ENCODE results near the gene HYAL3. TPM values are rescaled to one million over a fixed set of nuclear protein-coding genes. Genes with fewer than 3 reads are reported as not detected.

The HYAL3 gene, protein sequence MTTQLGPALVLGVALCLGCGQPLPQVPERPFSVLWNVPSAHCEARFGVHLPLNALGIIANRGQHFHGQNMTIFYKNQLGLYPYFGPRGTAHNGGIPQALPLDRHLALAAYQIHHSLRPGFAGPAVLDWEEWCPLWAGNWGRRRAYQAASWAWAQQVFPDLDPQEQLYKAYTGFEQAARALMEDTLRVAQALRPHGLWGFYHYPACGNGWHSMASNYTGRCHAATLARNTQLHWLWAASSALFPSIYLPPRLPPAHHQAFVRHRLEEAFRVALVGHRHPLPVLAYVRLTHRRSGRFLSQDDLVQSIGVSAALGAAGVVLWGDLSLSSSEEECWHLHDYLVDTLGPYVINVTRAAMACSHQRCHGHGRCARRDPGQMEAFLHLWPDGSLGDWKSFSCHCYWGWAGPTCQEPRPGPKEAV
- 1 to 10 TPM in 1 of 2 donors, under 1 TPM in 1; 0.74 to 3.5 TPM for total RNA-seq

DNA sequence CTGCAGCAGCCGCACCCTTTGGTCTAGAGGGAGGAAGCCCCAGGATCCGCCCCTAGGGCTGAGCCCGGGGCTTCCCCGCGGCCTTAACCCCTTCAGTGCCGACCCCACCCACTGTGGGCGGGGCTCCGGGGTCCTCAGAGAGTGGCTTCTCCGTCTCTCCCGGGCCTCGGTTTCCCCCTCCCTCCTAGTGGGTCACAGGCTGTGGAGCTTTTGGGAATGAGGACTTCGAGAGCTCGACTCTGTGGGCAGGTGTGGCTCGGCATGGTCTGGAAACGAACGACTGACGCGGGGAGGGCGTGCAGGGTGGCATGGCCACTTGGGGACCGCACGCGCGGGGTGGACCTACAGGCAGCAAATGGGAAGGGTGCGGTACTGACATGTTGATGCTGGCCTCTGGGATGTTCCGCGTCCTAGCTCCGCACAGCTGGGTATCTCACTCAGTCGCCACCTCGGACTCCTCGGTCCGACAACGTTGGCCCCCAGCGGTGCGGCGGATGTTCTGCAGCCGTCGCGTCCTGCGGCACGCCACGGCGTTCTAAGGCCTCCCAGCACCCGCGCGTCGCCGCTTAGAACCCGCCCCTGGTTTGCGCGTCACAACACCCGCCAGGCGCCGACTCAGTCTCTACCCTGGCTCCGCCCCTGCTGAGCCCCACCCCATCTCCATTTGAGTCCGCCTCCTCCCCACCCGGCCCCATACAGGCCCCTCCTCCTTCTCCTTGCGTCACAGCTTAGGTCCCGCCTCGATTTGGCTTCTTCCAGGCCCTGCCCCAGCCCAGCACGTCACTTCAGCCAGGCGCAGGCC lies at the start of gene HYAL3, which contains the start of gene NAA80:
Gene HYAL3 (minus strand): TSS at position 570 of the 802 bp plus-strand sequence. CDS start 3,803 bp downstream, outside the sequence.
Gene NAA80 (minus strand): TSS at position 570 of the 802 bp plus-strand sequence. CDS start 1,942 bp downstream, outside the sequence.
- Histone ChIP-seq H3K4me1 (peaks cover 0 to 50% of the 10 kb centered on the region in 2 donors), H3K27me3 (no peaks in the 10 kb centered on the region), H3K4me3 (peak within 1 kb of the TSS; percentile 39 to 65), H3K27ac (peak within 1 kb of the TSS; percentile 89 to 90), H3K36me3 (no peaks in the 10 kb centered on the region), H3K9me3 (no peaks in the 10 kb centered on the region)
- TF ChIP-seq, protein P1, sequence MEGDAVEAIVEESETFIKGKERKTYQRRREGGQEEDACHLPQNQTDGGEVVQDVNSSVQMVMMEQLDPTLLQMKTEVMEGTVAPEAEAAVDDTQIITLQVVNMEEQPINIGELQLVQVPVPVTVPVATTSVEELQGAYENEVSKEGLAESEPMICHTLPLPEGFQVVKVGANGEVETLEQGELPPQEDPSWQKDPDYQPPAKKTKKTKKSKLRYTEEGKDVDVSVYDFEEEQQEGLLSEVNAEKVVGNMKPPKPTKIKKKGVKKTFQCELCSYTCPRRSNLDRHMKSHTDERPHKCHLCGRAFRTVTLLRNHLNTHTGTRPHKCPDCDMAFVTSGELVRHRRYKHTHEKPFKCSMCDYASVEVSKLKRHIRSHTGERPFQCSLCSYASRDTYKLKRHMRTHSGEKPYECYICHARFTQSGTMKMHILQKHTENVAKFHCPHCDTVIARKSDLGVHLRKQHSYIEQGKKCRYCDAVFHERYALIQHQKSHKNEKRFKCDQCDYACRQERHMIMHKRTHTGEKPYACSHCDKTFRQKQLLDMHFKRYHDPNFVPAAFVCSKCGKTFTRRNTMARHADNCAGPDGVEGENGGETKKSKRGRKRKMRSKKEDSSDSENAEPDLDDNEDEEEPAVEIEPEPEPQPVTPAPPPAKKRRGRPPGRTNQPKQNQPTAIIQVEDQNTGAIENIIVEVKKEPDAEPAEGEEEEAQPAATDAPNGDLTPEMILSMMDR (IDR thresholded peaks at IDR 0.05) = peak in 1 of 2 donors; percentile 41
- peak; percentile 100 for DNase-seq (ENCODE audit: low spot score)

DNA sequence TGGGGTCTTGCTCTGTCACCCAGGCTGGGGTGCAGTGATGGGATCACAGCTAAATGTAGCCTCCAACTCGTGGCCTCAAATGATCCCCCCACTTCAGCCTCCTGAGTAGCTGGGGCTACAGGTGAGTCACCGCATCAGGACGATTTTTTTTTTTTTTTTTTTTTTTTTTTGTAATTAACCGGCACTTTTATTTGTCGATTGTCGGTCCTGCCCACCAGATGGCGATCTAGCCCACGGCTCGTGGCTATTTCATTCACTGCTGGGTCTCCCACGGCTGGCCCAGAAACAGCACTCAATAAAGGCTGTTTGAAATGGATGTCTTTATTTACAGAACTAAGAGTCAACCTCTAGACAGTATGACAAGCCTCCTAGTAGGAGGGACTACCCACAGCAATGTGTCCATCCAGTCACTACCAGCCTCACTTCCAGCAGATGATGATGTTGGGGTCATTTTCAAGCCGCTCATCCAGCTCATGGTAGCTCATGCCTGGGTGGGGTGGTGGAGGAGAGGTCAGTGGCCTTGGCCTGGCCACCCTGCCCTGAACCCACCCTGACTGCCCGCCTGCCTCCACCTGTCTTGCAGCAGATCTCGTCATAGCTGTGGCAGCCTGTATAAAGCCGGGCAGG lies 48.1 kb upstream of the HYAL3 start:
- H3K27ac ChIP-seq = no peak overlapping the region

DNA sequence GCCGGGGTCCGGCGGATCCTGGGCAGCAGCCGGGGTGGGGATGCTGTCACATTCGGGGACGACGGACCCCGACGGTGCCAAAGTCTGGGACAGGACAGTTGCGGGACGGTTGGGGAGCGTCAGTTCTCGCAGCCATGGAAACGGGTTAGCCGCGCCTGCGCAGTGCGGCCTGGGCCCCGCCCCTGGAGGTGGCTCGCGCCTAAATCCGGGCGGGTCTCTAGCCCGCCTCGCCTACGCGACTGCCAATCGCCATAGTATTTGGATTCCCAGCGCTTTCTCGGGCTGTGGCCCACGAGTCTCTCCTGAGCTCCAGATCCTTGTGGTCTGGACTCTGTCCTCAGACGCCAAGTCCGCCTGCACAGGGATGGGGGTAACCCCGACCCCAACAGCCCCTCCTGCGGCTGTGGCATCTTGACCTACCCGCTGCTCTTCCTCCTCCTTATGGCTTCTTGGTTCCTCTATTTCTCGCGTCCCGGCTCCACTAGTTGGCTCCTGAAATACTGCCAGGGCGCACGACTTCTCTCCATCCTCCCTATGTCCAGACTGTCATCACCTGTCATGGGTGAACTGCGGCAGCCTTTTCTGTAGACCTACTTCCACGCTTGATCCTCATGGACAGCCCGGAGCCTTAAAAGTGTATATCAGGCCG lies 46.5 kb upstream of the HYAL3 start, which contains the start of gene ZMYND10:
Gene ZMYND10 (minus strand): TSS at position 147 of the 649 bp plus-strand sequence. CDS start 153 bp downstream, outside the sequence.
- TF ChIP-seq, protein P1 (IDR thresholded peaks at IDR 0.05) = no peak
- H3K27ac ChIP-seq = peak within 1 kb of the TSS in 1 of 2 donors; percentile 27
- peak; percentile 76 for DNase-seq (ENCODE audit: low spot score)
- H3K36me3 ChIP-seq = peaks cover 12% of the 10 kb centered on the region
- H3K4me3 ChIP-seq = peak within 1 kb of the TSS; percentile 33 to 39
- H3K4me1 ChIP-seq = peaks cover 0 to 38% of the 10 kb centered on the region in 2 donors
- H3K27me3 ChIP-seq = no peaks in the 10 kb centered on the region
- H3K9me3 ChIP-seq = no peaks in the 10 kb centered on the region

More for the DNA sequence above, 48.1 kb upstream of the HYAL3 start:
- peak; percentile 72 for DNase-seq (ENCODE audit: low spot score)
- Histone ChIP-seq H3K36me3 (peaks cover 12% of the 10 kb centered on the region), H3K4me3 (no peak overlapping the region), H3K4me1 (peaks cover 0 to 40% of the 10 kb centered on the region in 2 donors), H3K27me3 (no peaks in the 10 kb centered on the region), H3K9me3 (no peaks in the 10 kb centered on the region)
- TF ChIP-seq, protein P1 (IDR thresholded peaks at IDR 0.05) = peak; percentile 43 to 62

DNA sequence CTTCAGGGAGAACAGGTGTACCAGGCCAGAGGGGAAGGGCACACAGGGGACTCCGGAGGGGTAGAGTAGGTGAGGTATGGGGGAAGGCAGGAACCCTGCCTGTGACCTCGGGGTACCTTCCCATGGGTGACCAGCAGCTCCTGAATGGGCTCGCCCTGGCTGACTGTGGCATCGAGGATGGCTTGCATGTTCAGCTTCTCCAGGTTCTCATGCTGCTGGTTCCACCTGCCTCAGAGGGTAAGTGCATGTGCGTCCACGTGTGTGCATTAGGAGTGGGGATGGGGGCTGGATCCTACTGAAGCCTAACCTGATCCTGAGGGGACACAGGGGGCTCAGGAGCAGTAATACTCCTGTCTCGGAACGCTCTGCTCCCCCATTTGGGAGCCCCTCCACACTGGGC lies 45.8 kb upstream of the HYAL3 start:
- H3K27me3 ChIP-seq = no peaks in the 10 kb centered on the region
- peaks cover 0 to 40% of the 10 kb centered on the region in 2 donors for H3K4me1 ChIP-seq
- peak overlapping the region in 1 of 2 donors; percentile 39 for H3K4me3 ChIP-seq
- no peak for DNase-seq (ENCODE audit: low spot score)
- H3K27ac ChIP-seq = no peak overlapping the region
- H3K9me3 ChIP-seq = no peaks in the 10 kb centered on the region
- TF ChIP-seq, protein P1 (IDR thresholded peaks at IDR 0.05) = no peak
- H3K36me3 ChIP-seq = peaks cover 12% of the 10 kb centered on the region

Data from right atrium auricular region (tissue), 2 donors.